Trophoblast cell (in vitro differentiated cells and primary cell): ENCODE data around the gene DGKD.

Experiments used
- DNase-seq, 2 donors: peaks; one replicate each; pipeline ENCODE4 v3.0.0-alpha.2; 2016
- H2AFZ ChIP-seq: 2 replicates; pipeline ENCODE4 v1.6.1; 2013; ENCODE audit warnings: low read length, moderate library complexity, mild to moderate bottlenecking; ENCODE audit not compliant: insufficient read depth, poor library complexity
- H2AK5ac ChIP-seq: 2 replicates; pipeline ENCODE4 v1.6.1; 2013; ENCODE audit warnings: mild to moderate bottlenecking, low read length
- H2BK120ac ChIP-seq: 2 replicates; pipeline ENCODE4 v1.6.1; 2013; ENCODE audit warnings: low read length, mild to moderate bottlenecking, moderate library complexity; ENCODE audit not compliant: insufficient read depth, poor library complexity
- H2BK12ac ChIP-seq: 2 replicates; pipeline ENCODE4 v1.6.1; 2013; ENCODE audit warnings: mild to moderate bottlenecking, low read length, moderate library complexity
- H2BK5ac ChIP-seq: 2 replicates; pipeline ENCODE4 v1.6.1; 2013; ENCODE audit warnings: low read length, low read depth, moderate library complexity, mild to moderate bottlenecking; ENCODE audit not compliant: poor library complexity
- H3K14ac ChIP-seq: 2 replicates; pipeline ENCODE4 v1.6.1; 2013; ENCODE audit warnings: mild to moderate bottlenecking, low read length
- H3K18ac ChIP-seq: 2 replicates; pipeline ENCODE4 v1.6.1; 2013; ENCODE audit warnings: mild to moderate bottlenecking, low read length
- H3K23ac ChIP-seq: 2 replicates; pipeline ENCODE4 v1.6.1; 2013; ENCODE audit warnings: low read length
- H3K27ac ChIP-seq: 2 replicates; pipeline ENCODE4 v1.5.1; 2013; ENCODE audit warnings: low read depth, mild to moderate bottlenecking, inconsistent platforms, low read length, moderate library complexity
- H3K27me3 ChIP-seq: 2 replicates; pipeline ENCODE4 v1.6.1; 2013; ENCODE audit warnings: inconsistent platforms, mild to moderate bottlenecking, low read length, moderate library complexity; ENCODE audit not compliant: insufficient read depth
- H3K36me3 ChIP-seq, 2 experiments: 1 replicate in 1 of 2; 2 replicates in 1 of 2; pipeline ENCODE4 v1.6.1; 2013; ENCODE audit warnings: low read length in 2 of 2, mild to moderate bottlenecking in 2 of 2, moderate library complexity in 1 of 2; ENCODE audit not compliant: insufficient read depth in 2 of 2, control insufficient read depth in 1 of 2
- H3K4ac ChIP-seq: 2 replicates; pipeline ENCODE4 v1.6.1; 2013; ENCODE audit warnings: low read depth, mild to moderate bottlenecking, low read length, moderate library complexity
- H3K4me1 ChIP-seq, 2 experiments: 1 replicate in 1 of 2; 2 replicates in 1 of 2; pipeline ENCODE4 v1.6.1; 2013; ENCODE audit warnings: low read length in 2 of 2, mild to moderate bottlenecking in 2 of 2, moderate library complexity in 1 of 2; ENCODE audit not compliant: insufficient read depth in 2 of 2, control insufficient read depth in 1 of 2
- H3K4me2 ChIP-seq: 2 replicates; pipeline ENCODE4 v1.6.1; 2013; ENCODE audit warnings: inconsistent platforms, mild to moderate bottlenecking, low read length, moderate library complexity
- H3K4me3 ChIP-seq: 2 replicates; pipeline ENCODE4 v1.5.1; 2013; ENCODE audit warnings: mild to moderate bottlenecking, low read depth, low read length, inconsistent platforms
- H3K79me1 ChIP-seq: one replicate; pipeline ENCODE4 v1.6.1; 2013; ENCODE audit warnings: low read length
- H3K79me2 ChIP-seq: 2 replicates; pipeline ENCODE4 v1.6.1; 2013; ENCODE audit warnings: low read length, mild to moderate bottlenecking; ENCODE audit not compliant: control insufficient read depth, insufficient read depth, poor library complexity
- H3K9ac ChIP-seq: 2 replicates; pipeline ENCODE4 v1.6.1; 2013; ENCODE audit warnings: mild to moderate bottlenecking, low read length
- H3K9me3 ChIP-seq: 2 replicates; pipeline ENCODE4 v1.6.1; 2013; ENCODE audit warnings: low read depth, mild to moderate bottlenecking, control low read depth, inconsistent platforms, low read length; ENCODE audit not compliant: insufficient read depth
- H4K12ac ChIP-seq: 2 replicates; pipeline ENCODE4 v1.6.1; 2013; ENCODE audit warnings: low read depth, mild to moderate bottlenecking, low read length, moderate library complexity
- H4K8ac ChIP-seq: 2 replicates; pipeline ENCODE4 v1.6.1; 2013; ENCODE audit warnings: low read depth, mild to moderate bottlenecking, low read length, moderate library complexity
- H4K91ac ChIP-seq: one replicate; pipeline ENCODE4 v1.6.1; 2013; ENCODE audit warnings: low read depth, mild to moderate bottlenecking, low read length, moderate library complexity
- WGBS: extraction: QIAGEN DNeasy Blood & Tissue Kit; methylation state at CpG from one replicate; pipeline ENCODE4 v1.1.7; 2013; ENCODE audit warnings: missing lambda C conversion rate; ENCODE audit not compliant: insufficient read length, insufficient coverage; ENCODE audit errors: extremely low coverage; 5-methylcytosine and 5-hydroxymethylcytosine counted together

DGKD gene

DNA sequence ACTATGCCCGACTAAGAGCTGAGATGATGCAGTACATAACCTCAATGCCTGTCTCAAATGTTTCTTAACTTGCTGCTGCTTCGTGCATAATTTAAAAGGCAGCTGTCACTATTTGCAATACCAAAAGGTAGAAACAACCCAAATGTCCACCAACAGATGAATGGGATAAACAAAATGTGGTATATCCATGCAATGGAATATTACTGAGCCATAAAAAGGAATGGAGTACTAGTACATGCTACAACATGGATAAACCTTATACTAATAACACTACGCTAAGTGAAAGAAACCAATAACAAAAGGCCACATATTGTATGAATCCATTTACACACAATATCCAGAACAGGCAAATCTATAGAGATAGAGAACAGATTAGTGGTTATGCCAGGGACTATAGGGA is 13.0 kb upstream of the DGKD start:
- Histone ChIP-seq H4K8ac (no peak overlapping the region), H2AK5ac (no peak overlapping the region), H2BK12ac (no peak overlapping the region), H2BK5ac (no peak overlapping the region), H3K4ac (no peak overlapping the region), H3K27me3 (no peaks in the 10 kb centered on the region), H4K91ac (no peak overlapping the region), H3K27ac (no peak overlapping the region), H4K12ac (no peak overlapping the region), H3K4me3 (no peak overlapping the region), H3K9ac (no peak overlapping the region), H3K79me1 (no peaks in the 10 kb centered on the region), H3K4me2 (no peak overlapping the region), H3K9me3 (no peaks in the 10 kb centered on the region), H3K36me3 (no peaks in the 10 kb centered on the region), H3K18ac (no peak overlapping the region), H2BK120ac (no peak overlapping the region), H3K79me2 (no peaks in the 10 kb centered on the region), H3K4me1 (no peaks in the 10 kb centered on the region), H3K14ac (no peak overlapping the region), H2AFZ (no peak overlapping the region), H3K23ac (no peak overlapping the region)
- no peak for DNase-seq
- WGBS, result no CpG with 5 or more reads among the region's 3 CpGs

DNA sequence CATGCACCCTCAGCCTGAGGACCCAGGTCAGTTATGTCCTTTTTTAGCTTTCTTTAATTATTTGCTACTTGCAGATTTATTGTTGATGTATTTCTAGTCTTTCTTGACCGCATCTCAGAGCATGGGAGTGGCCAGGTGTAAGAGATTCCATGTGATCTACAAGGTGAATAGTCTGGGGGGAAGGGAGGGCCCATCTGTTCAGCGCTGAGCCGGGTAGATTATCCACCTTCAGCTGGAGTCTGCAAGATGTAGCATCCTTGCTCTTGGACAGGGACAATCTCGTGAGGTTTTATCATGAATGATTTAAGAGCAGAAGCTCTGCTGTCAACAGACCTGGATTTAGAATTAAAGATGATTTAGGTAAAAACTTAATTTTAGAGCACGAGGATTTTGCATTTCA is 12.0 kb upstream of the DGKD start:
- no peaks in the 10 kb centered on the region for H3K4me1 ChIP-seq
- no peak overlapping the region for H3K23ac ChIP-seq
- no peak overlapping the region for H2BK12ac ChIP-seq
- no peaks in the 10 kb centered on the region for H3K9me3 ChIP-seq
- H3K14ac ChIP-seq, result no peak overlapping the region
- no peak overlapping the region for H4K12ac ChIP-seq
- H3K27ac ChIP-seq, result no peak overlapping the region
- no peak overlapping the region for H3K4ac ChIP-seq
- H2BK120ac ChIP-seq, result no peak overlapping the region
- DNase-seq, result no peak
- no peak overlapping the region for H3K4me3 ChIP-seq
- no CpG with 5 or more reads among the region's 5 CpGs for WGBS
- H2BK5ac ChIP-seq, result no peak overlapping the region
- H3K18ac ChIP-seq, result no peak overlapping the region
- H2AK5ac ChIP-seq, result no peak overlapping the region
- no peaks in the 10 kb centered on the region for H3K79me2 ChIP-seq
- no peak overlapping the region for H4K91ac ChIP-seq
- H3K9ac ChIP-seq, result no peak overlapping the region
- H2AFZ ChIP-seq, result no peak overlapping the region
- no peaks in the 10 kb centered on the region for H3K27me3 ChIP-seq
- H3K79me1 ChIP-seq, result no peaks in the 10 kb centered on the region
- H4K8ac ChIP-seq, result no peak overlapping the region
- no peak overlapping the region for H3K4me2 ChIP-seq
- no peaks in the 10 kb centered on the region for H3K36me3 ChIP-seq

DNA sequence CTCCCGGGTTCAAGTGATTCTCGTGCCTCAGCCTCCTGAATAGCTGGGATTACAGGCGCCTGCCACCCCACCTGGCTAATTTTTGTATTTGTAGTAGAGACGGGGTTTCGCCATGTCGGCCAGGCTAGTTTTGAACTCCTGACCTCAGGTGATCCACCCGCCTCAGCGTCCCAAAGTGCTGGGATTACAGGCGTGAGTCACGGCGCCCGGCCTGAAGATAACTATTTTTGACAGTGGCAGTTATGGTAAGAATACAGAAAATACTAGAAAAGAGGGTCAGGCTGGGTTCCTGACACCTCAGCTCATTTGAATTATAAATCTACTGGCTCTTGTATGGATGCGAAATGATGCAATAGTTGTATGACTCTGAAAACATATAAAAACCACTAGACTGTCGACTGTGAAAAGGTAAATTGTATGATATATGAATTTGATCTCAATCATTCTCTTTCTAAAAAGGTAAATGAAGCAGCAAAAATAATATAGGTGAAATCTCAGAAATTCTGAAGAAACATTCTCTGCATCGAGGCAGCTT is 11.1 kb upstream of the DGKD start:
- Histone ChIP-seq H3K14ac (no peak overlapping the region), H3K4me1 (no peaks in the 10 kb centered on the region)

DNA sequence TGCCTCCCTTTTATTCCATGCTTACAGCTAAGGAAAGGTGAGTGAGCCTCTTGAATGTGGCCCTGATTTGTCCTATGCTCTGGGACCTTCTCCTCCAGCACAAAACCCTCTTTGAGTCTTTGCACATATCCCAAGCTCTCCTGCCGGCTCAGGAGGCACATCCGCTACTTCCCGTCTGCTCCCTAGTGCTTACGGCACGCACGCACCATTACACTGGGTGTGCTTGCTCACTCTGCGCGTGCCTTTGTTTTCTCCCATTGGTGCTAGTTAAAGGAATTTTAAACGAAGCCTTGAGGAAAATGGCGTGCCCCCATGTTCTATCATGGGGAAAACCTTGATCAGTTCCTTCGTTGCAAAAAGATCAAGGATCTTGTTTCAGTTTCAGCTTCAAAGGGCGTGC is 7.9 kb upstream of the DGKD start:
- Histone ChIP-seq H3K36me3 (no peaks in the 10 kb centered on the region), H2BK5ac (no peak overlapping the region), H3K27me3 (no peaks in the 10 kb centered on the region), H3K14ac (no peak overlapping the region), H3K4me1 (peaks cover 6 to 10% of the 10 kb centered on the region in 2 experiments), H3K27ac (no peak overlapping the region), H3K79me1 (no peaks in the 10 kb centered on the region), H3K4me3 (no peak overlapping the region), H3K18ac (no peak overlapping the region), H2AK5ac (no peak overlapping the region), H3K4me2 (no peak overlapping the region), H3K4ac (no peak overlapping the region), H3K9me3 (peaks cover 2% of the 10 kb centered on the region), H2BK120ac (no peak overlapping the region), H2BK12ac (no peak overlapping the region), H4K12ac (no peak overlapping the region), H4K91ac (no peak overlapping the region), H4K8ac (no peak overlapping the region), H3K23ac (no peak overlapping the region), H3K79me2 (no peaks in the 10 kb centered on the region), H2AFZ (no peak overlapping the region), H3K9ac (no peak overlapping the region)
- no CpG with 5 or more reads among the region's 12 CpGs for WGBS
- DNase-seq, result no peak

More for the DNA sequence above, 11.1 kb upstream of the DGKD start:
- no peak overlapping the region for H4K12ac ChIP-seq
- no peak overlapping the region for H3K4me2 ChIP-seq
- no peak overlapping the region for H3K4me3 ChIP-seq
- no CpG with 5 or more reads among the region's 15 CpGs for whole genome bisulfite sequencing
- no peaks in the 10 kb centered on the region for H3K27me3 ChIP-seq
- H3K4ac ChIP-seq, result no peak overlapping the region
- no peak overlapping the region for H2AK5ac ChIP-seq
- H3K23ac ChIP-seq, result no peak overlapping the region
- H2BK12ac ChIP-seq, result no peak overlapping the region
- H3K27ac ChIP-seq, result no peak overlapping the region
- H2AFZ ChIP-seq, result no peak overlapping the region
- no peaks in the 10 kb centered on the region for H3K79me1 ChIP-seq
- no peaks in the 10 kb centered on the region for H3K79me2 ChIP-seq
- no peak overlapping the region for H4K8ac ChIP-seq
- H3K9ac ChIP-seq, result no peak overlapping the region
- no peak overlapping the region for H4K91ac ChIP-seq
- DNase-seq, result no peak
- no peak overlapping the region for H2BK5ac ChIP-seq
- no peaks in the 10 kb centered on the region for H3K36me3 ChIP-seq
- no peak overlapping the region for H3K18ac ChIP-seq
- H2BK120ac ChIP-seq, result no peak overlapping the region
- H3K9me3 ChIP-seq, result no peaks in the 10 kb centered on the region
